ENCODE measurements around the gene AATK. TPM values are rescaled to one million over a fixed set of nuclear protein-coding genes. Genes with fewer than 3 reads are reported as not detected.

AATK gene
- total and polyA plus RNA-seq, 2 experiments from 2014 or later: 1.1 to 5.0 TPM

- TF ChIP-seq, protein P1, sequence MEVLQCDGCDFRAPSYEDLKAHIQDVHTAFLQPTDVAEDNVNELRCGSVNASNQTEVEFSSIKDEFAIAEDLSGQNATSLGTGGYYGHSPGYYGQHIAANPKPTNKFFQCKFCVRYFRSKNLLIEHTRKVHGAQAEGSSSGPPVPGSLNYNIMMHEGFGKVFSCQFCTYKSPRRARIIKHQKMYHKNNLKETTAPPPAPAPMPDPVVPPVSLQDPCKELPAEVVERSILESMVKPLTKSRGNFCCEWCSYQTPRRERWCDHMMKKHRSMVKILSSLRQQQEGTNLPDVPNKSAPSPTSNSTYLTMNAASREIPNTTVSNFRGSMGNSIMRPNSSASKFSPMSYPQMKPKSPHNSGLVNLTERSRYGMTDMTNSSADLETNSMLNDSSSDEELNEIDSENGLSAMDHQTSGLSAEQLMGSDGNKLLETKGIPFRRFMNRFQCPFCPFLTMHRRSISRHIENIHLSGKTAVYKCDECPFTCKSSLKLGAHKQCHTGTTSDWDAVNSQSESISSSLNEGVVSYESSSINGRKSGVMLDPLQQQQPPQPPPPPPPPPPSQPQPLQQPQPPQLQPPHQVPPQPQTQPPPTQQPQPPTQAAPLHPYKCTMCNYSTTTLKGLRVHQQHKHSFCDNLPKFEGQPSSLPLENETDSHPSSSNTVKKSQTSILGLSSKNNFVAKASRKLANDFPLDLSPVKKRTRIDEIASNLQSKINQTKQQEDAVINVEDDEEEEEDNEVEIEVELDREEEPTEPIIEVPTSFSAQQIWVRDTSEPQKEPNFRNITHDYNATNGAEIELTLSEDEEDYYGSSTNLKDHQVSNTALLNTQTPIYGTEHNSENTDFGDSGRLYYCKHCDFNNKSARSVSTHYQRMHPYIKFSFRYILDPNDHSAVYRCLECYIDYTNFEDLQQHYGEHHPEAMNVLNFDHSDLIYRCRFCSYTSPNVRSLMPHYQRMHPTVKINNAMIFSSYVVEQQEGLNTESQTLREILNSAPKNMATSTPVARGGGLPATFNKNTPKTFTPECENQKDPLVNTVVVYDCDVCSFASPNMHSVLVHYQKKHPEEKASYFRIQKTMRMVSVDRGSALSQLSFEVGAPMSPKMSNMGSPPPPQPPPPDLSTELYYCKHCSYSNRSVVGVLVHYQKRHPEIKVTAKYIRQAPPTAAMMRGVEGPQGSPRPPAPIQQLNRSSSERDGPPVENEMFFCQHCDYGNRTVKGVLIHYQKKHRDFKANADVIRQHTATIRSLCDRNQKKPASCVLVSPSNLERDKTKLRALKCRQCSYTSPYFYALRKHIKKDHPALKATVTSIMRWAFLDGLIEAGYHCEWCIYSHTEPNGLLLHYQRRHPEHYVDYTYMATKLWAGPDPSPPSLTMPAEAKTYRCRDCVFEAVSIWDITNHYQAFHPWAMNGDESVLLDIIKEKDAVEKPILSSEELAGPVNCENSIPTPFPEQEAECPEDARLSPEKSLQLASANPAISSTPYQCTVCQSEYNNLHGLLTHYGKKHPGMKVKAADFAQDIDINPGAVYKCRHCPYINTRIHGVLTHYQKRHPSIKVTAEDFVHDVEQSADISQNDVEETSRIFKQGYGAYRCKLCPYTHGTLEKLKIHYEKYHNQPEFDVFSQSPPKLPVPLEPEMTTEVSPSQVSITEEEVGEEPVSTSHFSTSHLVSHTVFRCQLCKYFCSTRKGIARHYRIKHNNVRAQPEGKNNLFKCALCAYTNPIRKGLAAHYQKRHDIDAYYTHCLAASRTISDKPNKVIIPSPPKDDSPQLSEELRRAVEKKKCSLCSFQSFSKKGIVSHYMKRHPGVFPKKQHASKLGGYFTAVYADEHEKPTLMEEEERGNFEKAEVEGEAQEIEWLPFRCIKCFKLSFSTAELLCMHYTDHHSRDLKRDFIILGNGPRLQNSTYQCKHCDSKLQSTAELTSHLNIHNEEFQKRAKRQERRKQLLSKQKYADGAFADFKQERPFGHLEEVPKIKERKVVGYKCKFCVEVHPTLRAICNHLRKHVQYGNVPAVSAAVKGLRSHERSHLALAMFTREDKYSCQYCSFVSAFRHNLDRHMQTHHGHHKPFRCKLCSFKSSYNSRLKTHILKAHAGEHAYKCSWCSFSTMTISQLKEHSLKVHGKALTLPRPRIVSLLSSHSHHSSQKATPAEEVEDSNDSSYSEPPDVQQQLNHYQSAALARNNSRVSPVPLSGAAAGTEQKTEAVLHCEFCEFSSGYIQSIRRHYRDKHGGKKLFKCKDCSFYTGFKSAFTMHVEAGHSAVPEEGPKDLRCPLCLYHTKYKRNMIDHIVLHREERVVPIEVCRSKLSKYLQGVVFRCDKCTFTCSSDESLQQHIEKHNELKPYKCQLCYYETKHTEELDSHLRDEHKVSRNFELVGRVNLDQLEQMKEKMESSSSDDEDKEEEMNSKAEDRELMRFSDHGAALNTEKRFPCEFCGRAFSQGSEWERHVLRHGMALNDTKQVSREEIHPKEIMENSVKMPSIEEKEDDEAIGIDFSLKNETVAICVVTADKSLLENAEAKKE (CRISPR knock-in tag; IDR thresholded peaks at IDR 0.05): no peak
- TF ChIP-seq CREB1 (CRISPR knock-in tag; IDR thresholded peaks at IDR 0.05; ENCODE audit: low read depth): no peak
Measured at GRCh38 chr17:81152288-81152828, 13.7 kb downstream of the AATK start (continued).

- H3K4me3 ChIP-seq: no peak overlapping the region
- no peak overlapping the region for H3K27ac Mint-ChIP-seq
- no peaks in the 10 kb centered on the region for H3F3A ChIP-seq (replicated peaks; ENCODE audit: low read depth)
- H3K4me1 ChIP-seq (ENCODE audit: insufficient read depth): no peaks in the 10 kb centered on the region
- 0 out of 2 replicates have a peak, but pooled peaks cover 2% of the 10 kb centered on the region for H4K20me1 ChIP-seq (replicated peaks; ENCODE audit: insufficient read depth)
- no peak overlapping the region for H3K4me3 Mint-ChIP-seq
- no peaks in the 10 kb centered on the region for H3K27me3 ChIP-seq (ENCODE audit: insufficient read depth)
- no peak overlapping the region for H3K4me2 ChIP-seq
- H3K36me3 ChIP-seq (ENCODE audit: insufficient read depth): no peaks in the 10 kb centered on the region
- no peaks in the 10 kb centered on the region for H3K4me1 Mint-ChIP-seq
- no peak for TF ChIP-seq STAT1 (IDR thresholded peaks at IDR 0.05; ENCODE audit: unreplicated experiment)
- TF ChIP-seq JUNB (IDR thresholded peaks at IDR 0.05; ENCODE audit: unreplicated experiment): no peak
- no peaks in the 10 kb centered on the region for H3K9me2 ChIP-seq (ENCODE audit: insufficient read depth)
- H2AFZ ChIP-seq: no peak overlapping the region
- H3K27ac ChIP-seq (ENCODE audit: low read depth): no peak overlapping the region
- H3K36me3 Mint-ChIP-seq (ENCODE audit: low read depth): no peaks in the 10 kb centered on the region
- peaks cover 8% of the 10 kb centered on the region for H3K27me3 Mint-ChIP-seq (ENCODE audit: insufficient read depth, low read depth, poor library complexity)
- peaks cover 3% of the 10 kb centered on the region; the same call in 1 of the 3 replicates for H3K9me3 Mint-ChIP-seq
- DNase-seq (ENCODE audit: low spot score): no peak
- ATAC-seq: no peak
- H3K79me2 ChIP-seq (replicated peaks; ENCODE audit: insufficient read depth): no peaks in the 10 kb centered on the region
Measured at GRCh38 chr17:81151278-81151677, 14.7 kb downstream of the AATK start.

Measured in GM23338 (cell line).